Thymus (tissue), 11 donors: ENCODE data around the gene DHRS12. TPM values are rescaled to one million over a fixed set of nuclear protein-coding genes. Genes with fewer than 3 reads are reported as not detected.

Experiments
- DNase-seq, 9 donors: peaks; one replicate each; pipeline ENCODE4 v3.0.0-alpha.2; 2013; ENCODE audit warnings: low spot score in 9 of 9, low read depth in 6 of 9, missing footprints in 1 of 9
- H3K27ac ChIP-seq, 2 donors: one replicate each; pipeline ENCODE4 v1.5.1; 2013; ENCODE audit warnings: control low read depth in 1 of 2, low read depth in 1 of 2, low read length in 1 of 2, mild to moderate bottlenecking in 1 of 2, moderate library complexity in 1 of 2
- H3K27me3 ChIP-seq, 2 donors: one replicate each; pipeline ENCODE4 v1.5.1; 2013; ENCODE audit warnings: low read length in 1 of 2; ENCODE audit not compliant: control insufficient read depth in 2 of 2, insufficient read depth in 1 of 2
- H3K36me3 ChIP-seq, 2 donors: one replicate each; pipeline ENCODE4 v1.5.1; 2013; ENCODE audit warnings: low read length in 1 of 2, mild to moderate bottlenecking in 1 of 2, moderate library complexity in 1 of 2; ENCODE audit not compliant: control insufficient read depth in 2 of 2, insufficient read depth in 2 of 2
- H3K4me1 ChIP-seq, 2 donors: one replicate each; pipeline ENCODE4 v1.5.1; 2013; ENCODE audit warnings: low read length in 2 of 2; ENCODE audit not compliant: control insufficient read depth in 2 of 2, insufficient read depth in 2 of 2
- H3K4me3 ChIP-seq, 2 donors: one replicate each; pipeline ENCODE4 v1.5.1; 2013; ENCODE audit warnings: low read length in 2 of 2, control low read depth in 1 of 2, mild to moderate bottlenecking in 1 of 2
- H3K9me3 ChIP-seq, 2 donors: one replicate each; pipeline ENCODE4 v1.5.1; 2013; ENCODE audit warnings: low read length in 1 of 2, mild to moderate bottlenecking in 1 of 2; ENCODE audit not compliant: control insufficient read depth in 2 of 2, insufficient read depth in 1 of 2
- WGBS: extraction: QIAGEN DNeasy Blood & Tissue Kit; methylation state at CpG from one replicate; pipeline ENCODE4 v1.1.7; 2013; 5-methylcytosine and 5-hydroxymethylcytosine counted together
- polyA plus RNA-seq: library from polyadenylated mRNA; stranded (reverse); fragments of 200-250 nt; gene quantifications from one replicate; pipeline ENCODE4 v1.2.3, GENCODE V29; 2013
- total RNA-seq: library from RNA; stranded (reverse); fragments of 120-200 nt; gene quantifications from one replicate; pipeline ENCODE4 v1.2.4, GENCODE V29; 2013
- donor health status: healthy.

The DHRS12 gene
- total and polyA plus RNA-seq, 2 donors = 7.5 to 14.8 TPM

- Histone ChIP-seq H3K27me3 (no peaks in the 10 kb centered on the region), H3K4me3 (no peak overlapping the region), H3K36me3 (no peaks in the 10 kb centered on the region), H3K9me3 (no peaks in the 10 kb centered on the region), H3K4me1 (no peaks in the 10 kb centered on the region), H3K27ac (no peak overlapping the region)
- no peak for DNase-seq
- WGBS = 99% methylated on average over 1 of the region's 1 CpG
These were observed 84.6 kb downstream of the DHRS12 start for GRCh38 chr13:51719394-51719793.

Other genes starting within 250 kb of the DHRS12 start
- gene WDFY2, start 219.7 kb downstream of the DHRS12 start, total RNA-seq = 3.4 TPM
- 7.4 TPM for gene WDFY2, start 219.7 kb downstream of the DHRS12 start, polyA plus RNA-seq
- gene TMEM272, start 41.0 kb upstream of the DHRS12 start, total RNA-seq = 0.38 TPM
- gene TMEM272, start 41.0 kb upstream of the DHRS12 start, polyA plus RNA-seq = 0.68 TPM
- gene CCDC70, start 57.8 kb upstream of the DHRS12 start, total RNA-seq = not detected
- 0.07 TPM for gene CCDC70, start 57.8 kb upstream of the DHRS12 start, polyA plus RNA-seq
- 1.8 TPM for gene ATP7B, start 207.3 kb upstream of the DHRS12 start, total RNA-seq
- gene ATP7B, start 207.3 kb upstream of the DHRS12 start, polyA plus RNA-seq = 1.2 TPM
- gene ALG11, start 208.2 kb upstream of the DHRS12 start, total RNA-seq = 11.1 TPM
- 9.2 TPM for gene ALG11, start 208.2 kb upstream of the DHRS12 start, polyA plus RNA-seq
- gene UTP14C, start 220.5 kb upstream of the DHRS12 start, total RNA-seq = 10.2 TPM
- 5.7 TPM for gene UTP14C, start 220.5 kb upstream of the DHRS12 start, polyA plus RNA-seq